A673 (cell line): ENCODE data around the gene IGSF11.

ENCODE experiments used
- CTCF ChIP-seq: fragments of 300-800, 200-600 bp; sonication (generic); conservative IDR thresholded peaks from 2 replicates; pipeline ENCODE4 v1.5.1; 2017; ENCODE audit warnings: low read depth, mild to moderate bottlenecking, antibody characterized with exemption, low read length, moderate library complexity, mixed read lengths
- EZH2 ChIP-seq: fragments of 200-600 bp; sonication (generic); IDR thresholded peaks from 2 replicates; pipeline ENCODE4 v1.6.1; 2017; ENCODE audit warnings: borderline replicate concordance, low read depth, mild to moderate bottlenecking, mixed read lengths, antibody characterized with exemption, low read length; ENCODE audit not compliant: poor library complexity, severe bottlenecking

GRCh38 chr3:119042162-119042561, 7.5 kb upstream of the IGSF11 start:
- TF ChIP-seq CTCF (no peak), EZH2 (no peak)
